HCT116 (cell line): Measurements from ENCODE around the gene EHMT1. TPM values are rescaled to one million over a fixed set of nuclear protein-coding genes. Genes with fewer than 3 reads are reported as not detected.

Experiments used
- ATAC-seq: fragments of 200-7000 bp; cut with Tn5 transposase; 2 replicates; pipeline ENCODE4 v1.9.1; 2020; ENCODE audit warnings: mild to moderate bottlenecking, moderate library complexity
- BruUV-seq: library from RNA; stranded (reverse); fragments of 400-500 nt; replicated peaks from 2 replicates; lab custom pipeline; 2021; lab: Mats Ljungman, UMichigan
- CTCF ChIA-PET: fragments of 300-600 bp; sonication (Branson Sonifier 250); formaldehyde crosslinking; loops from one replicate; lab custom pipeline; 2021; ENCODE audit warnings: antibody characterized with exemption; lab: Charles Lee
- POLR2A ChIA-PET: fragments of 300-600, 350-600 bp; sonication (Branson Sonifier 250); formaldehyde crosslinking; loops from one replicate; lab custom pipeline; 2021; ENCODE audit warnings: antibody characterized with exemption; lab: Charles Lee
- RAD21 ChIA-PET, 2 experiments: fragments of 300-600 bp; sonication (Branson Sonifier 250); formaldehyde crosslinking; loops; one replicate each; lab custom pipeline; 2023; ENCODE audit warnings: low total read pairs in 2 of 2; ENCODE audit not compliant: uncharacterized antibody in 2 of 2, unreplicated experiment in 2 of 2, low non-redundant PET in 1 of 2; lab: Charles Lee
- DNase-seq: peaks from one replicate; pipeline ENCODE4 v3.0.0-alpha.2; 2010; ENCODE audit warnings: low read depth, low spot score
- H2AFZ ChIP-seq: fragments of 200-600 bp; shearing (Covaris generic), sonication (generic); 2 replicates; pipeline ENCODE4 v1.6.1; 2017; ENCODE audit warnings: low read depth, mixed run types, mixed read lengths, antibody characterized with exemption, low read length; ENCODE audit not compliant: poor library complexity, severe bottlenecking
- H3K27ac ChIP-seq: 2 replicates; pipeline ENCODE4 v1.5.1; 2012; ENCODE audit warnings: low read depth, low read length
- H3K27me3 ChIP-seq: fragments of 200-600 bp; sonication (generic); 2 replicates; pipeline ENCODE4 v1.6.1; 2016; ENCODE audit warnings: mixed run types, low read length, mixed read lengths; ENCODE audit not compliant: insufficient read depth
- H3K36me3 ChIP-seq, 2 experiments: fragments of 200-500 bp in 1 of 2; fragments of 200-600 bp in 1 of 2; sonication (Bioruptor generic) in 1 of 2; sonication (generic) in 1 of 2; 2 replicates each; pipeline versions ENCODE4 v1.5.1 to v1.6.1; 2014 to 2016; ENCODE audit warnings: low read length in 2 of 2, inconsistent platforms in 1 of 2, mixed read lengths in 1 of 2, mixed run types in 1 of 2; ENCODE audit not compliant: insufficient read depth in 2 of 2, control insufficient read depth in 1 of 2
- H3K4me1 ChIP-seq, 2 experiments: fragments of 200-600 bp in 1 of 2; sonication (generic) in 1 of 2; 2 replicates each; pipeline versions ENCODE4 v1.5.1 to v1.6.1; 2012 to 2017; ENCODE audit warnings: low read length in 2 of 2, inconsistent platforms in 1 of 2, mild to moderate bottlenecking in 1 of 2, mixed read lengths in 1 of 2, mixed run types in 1 of 2, moderate library complexity in 1 of 2; ENCODE audit not compliant: insufficient read depth in 2 of 2, control insufficient read depth in 1 of 2
- H3K4me2 ChIP-seq: fragments of 200-600 bp; sonication (generic); 2 replicates; pipeline ENCODE4 v1.6.1; 2017; ENCODE audit warnings: mixed run types, low read length, mixed read lengths
- H3K4me3 ChIP-seq, 2 experiments: fragments of 200-600 bp in 1 of 2; sonication (generic) in 1 of 2; replicated peaks in 1 of 2; 2 replicates each; pipeline ENCODE4 v1.5.1; 2011 to 2016; ENCODE audit warnings: low read length in 2 of 2, control low read depth in 1 of 2, low read depth in 1 of 2, mild to moderate bottlenecking in 1 of 2, mixed read lengths in 1 of 2, mixed run types in 1 of 2
- H3K79me2 ChIP-seq: fragments of 200-600 bp; sonication (generic); 2 replicates; pipeline ENCODE4 v1.6.1; 2017; ENCODE audit warnings: mild to moderate bottlenecking, mixed run types, low read length, moderate library complexity, mixed read lengths; ENCODE audit not compliant: insufficient read depth
- H3K9ac ChIP-seq: fragments of 200-600 bp; sonication (generic); 2 replicates; pipeline ENCODE4 v1.6.1; 2016; ENCODE audit warnings: low read length, mixed read lengths
- H3K9me2 ChIP-seq: fragments of 200-600 bp; sonication (generic), shearing (Covaris generic); 2 replicates; pipeline ENCODE4 v1.6.1; 2017; ENCODE audit warnings: mixed run types, mild to moderate bottlenecking, moderate library complexity; ENCODE audit not compliant: insufficient read depth
- H3K9me3 ChIP-seq, 2 experiments: fragments of 200-500 bp in 1 of 2; fragments of 200-600 bp in 1 of 2; sonication (Bioruptor generic) in 1 of 2; sonication (generic) in 1 of 2; 2 replicates each; pipeline ENCODE4 v1.6.1; 2014 to 2017; ENCODE audit warnings: low read length in 2 of 2, mixed read lengths in 2 of 2, inconsistent platforms in 1 of 2, low read depth in 1 of 2, mild to moderate bottlenecking in 1 of 2, mixed run types in 1 of 2, moderate library complexity in 1 of 2; ENCODE audit not compliant: control insufficient read depth in 1 of 2, insufficient read depth in 1 of 2
- H4K20me1 ChIP-seq: fragments of 200-600 bp; sonication (generic), shearing (Covaris generic); 2 replicates; pipeline ENCODE4 v1.6.1; 2017; ENCODE audit warnings: mixed run types, mild to moderate bottlenecking, moderate library complexity; ENCODE audit not compliant: insufficient read depth
- ATF3 ChIP-seq: IDR thresholded peaks from 2 replicates; pipeline ENCODE4 v1.6.1; 2012
- CBX3 ChIP-seq: IDR thresholded peaks from 2 replicates; pipeline ENCODE4 v1.6.1; 2012; ENCODE audit warnings: low read depth
- CTCF ChIP-seq, 3 experiments: fragments of 200-600 bp in 1 of 3; sonication (generic) in 1 of 3; IDR thresholded peaks in 2 of 3; conservative IDR thresholded peaks in 1 of 3; 2 replicates each; pipeline ENCODE4 v1.5.1; 2012 to 2017; ENCODE audit warnings: low read depth in 2 of 3, low read length in 2 of 3, antibody characterized with exemption in 1 of 3, borderline replicate concordance in 1 of 3, control low read depth in 1 of 3, mild to moderate bottlenecking in 1 of 3, mixed read lengths in 1 of 3, mixed run types in 1 of 3, moderate library complexity in 1 of 3; ENCODE audit not compliant: insufficient read depth in 1 of 3
- EGR1 ChIP-seq: IDR thresholded peaks from 2 replicates; pipeline ENCODE4 v1.6.1; 2012; ENCODE audit warnings: low read depth
- ELF1 ChIP-seq: IDR thresholded peaks from 2 replicates; pipeline ENCODE4 v1.6.1; 2012; ENCODE audit warnings: low read depth, borderline replicate concordance
- EZH2 ChIP-seq: fragments of 200-600 bp; sonication (generic); IDR thresholded peaks from 2 replicates; pipeline ENCODE4 v1.6.1; 2017; ENCODE audit warnings: antibody characterized with exemption, mixed run types
- EZH2phosphoT487 ChIP-seq: fragments of 200-600 bp; IDR thresholded peaks from 2 replicates; pipeline ENCODE4 v1.6.1; 2018; ENCODE audit warnings: antibody characterized with exemption, borderline replicate concordance
- FOSL1 ChIP-seq: IDR thresholded peaks from 2 replicates; pipeline ENCODE4 v1.6.1; 2012; ENCODE audit warnings: low read depth
- MAX ChIP-seq: IDR thresholded peaks from 2 replicates; pipeline ENCODE4 v1.6.1; 2012
- POLR2A ChIP-seq: IDR thresholded peaks from 2 replicates; pipeline ENCODE4 v1.7.0; 2011; ENCODE audit warnings: borderline replicate concordance; ENCODE audit not compliant: insufficient read depth, insufficient read length; ENCODE audit errors: extremely low read depth
- RAD21 ChIP-seq: IDR thresholded peaks from 2 replicates; pipeline ENCODE4 v1.6.1; 2012; ENCODE audit warnings: low read depth, mild to moderate bottlenecking
- SIN3A ChIP-seq: IDR thresholded peaks from 2 replicates; pipeline ENCODE4 v1.6.1; 2012; ENCODE audit warnings: low read depth
- SP1 ChIP-seq: IDR thresholded peaks from 2 replicates; pipeline ENCODE4 v1.6.1; 2012; ENCODE audit warnings: low read depth
- SRF ChIP-seq: IDR thresholded peaks from 2 replicates; pipeline ENCODE4 v1.6.1; 2012; ENCODE audit warnings: low read depth
- TCF7L2 ChIP-seq: IDR thresholded peaks from 2 replicates; pipeline ENCODE4 v1.7.0; 2011; ENCODE audit warnings: borderline replicate concordance, inconsistent platforms; ENCODE audit not compliant: insufficient read depth, insufficient read length; ENCODE audit errors: extremely low read depth
- YY1 ChIP-seq: IDR thresholded peaks from 2 replicates; pipeline ENCODE4 v1.6.1; 2011; ENCODE audit warnings: low read length, low read depth, moderate library complexity, mild to moderate bottlenecking; ENCODE audit not compliant: insufficient replicate concordance; ENCODE audit errors: extremely low read depth
- ZBTB33 ChIP-seq: IDR thresholded peaks from 2 replicates; pipeline ENCODE4 v1.6.1; 2011; ENCODE audit warnings: mild to moderate bottlenecking, low read length, moderate library complexity; ENCODE audit not compliant: insufficient replicate concordance; ENCODE audit errors: extremely low read depth
- ZFX ChIP-seq: fragments of 450-650 bp; IDR thresholded peaks from 2 replicates; pipeline ENCODE4 v1.6.1; 2017
- intact Hi-C: fragments of 100-400 bp; cut with micrococcal nuclease; formaldehyde crosslinking; loops from 2 replicates; pipeline ENCODE4 v1.10.0; 2022
- total RNA-seq: library from RNA; stranded (reverse); gene quantifications from one replicate; pipeline ENCODE4 v1.2.1, GENCODE V29; 2021; ENCODE audit not compliant: unreplicated experiment

EHMT1 gene
- total RNA-seq, 1 experiment from 2014 or later = 86.1 TPM

GRCh38 chr9:137785704-137786161 lies 166.9 kb downstream of the EHMT1 start:
- ATAC-seq (no peak), DNase-seq (no peak)
- BruUV-seq = no TSS peak
- TF ChIP-seq SIN3A (no peak), EZH2phosphoT487 (no peak), ZFX (no peak), MAX (no peak), TCF7L2 (no peak), YY1 (no peak), SP1 (no peak), POLR2A (no peak), EGR1 (no peak), ATF3 (no peak), ZBTB33 (no peak), SRF (no peak), EZH2 (no peak), CBX3 (no peak), RAD21 (no peak), ELF1 (no peak), CTCF (IDR thresholded peaks at IDR 0.05 in 2 of 3, conservative IDR thresholded peaks at IDR 0.05 in 1 of 3; ENCODE audit: borderline replicate concordance in 1 of 3, insufficient read depth in 1 of 3, low read depth in 2 of 3, low read length in 2 of 3) (no peak), FOSL1 (no peak)
- Histone ChIP-seq H3K9ac (no peak overlapping the region), H3K4me1 (no peaks in the 10 kb centered on the region), H3K79me2 (no peaks in the 10 kb centered on the region), H3K4me2 (no peak overlapping the region), H3K27me3 (no peaks in the 10 kb centered on the region), H4K20me1 (no peaks in the 10 kb centered on the region), H3K4me3 (no peak overlapping the region), H3K27ac (no peak overlapping the region), H3K9me2 (no peaks in the 10 kb centered on the region), H3K36me3 (peaks cover 13 to 23% of the 10 kb centered on the region in 2 experiments), H2AFZ (no peak overlapping the region), H3K9me3 (no peaks in the 10 kb centered on the region)
- ChIA-PET RAD21 (no interaction called here), CTCF (no interaction called here), POLR2A (no interaction called here)
- intact Hi-C loops = no loop called here
